ENCODE measurements around the gene NFIB.

Gene NFIB

GRCh38 chr9:14097666-14098415 is 216.1 kb downstream of the NFIB start:
- no peak for DNase-seq (ENCODE audit: low spot score)
- H3K9me3 Mint-ChIP-seq: no peaks in the 10 kb centered on the region
- no peak overlapping the region for H3K4me3 Mint-ChIP-seq
- no peaks in the 10 kb centered on the region for H3K4me1 Mint-ChIP-seq (ENCODE audit: low read depth)
- no peak overlapping the region for H3K27ac Mint-ChIP-seq
- no peaks in the 10 kb centered on the region for H3K36me3 Mint-ChIP-seq (ENCODE audit: low read depth)
- no peaks in the 10 kb centered on the region for H3K27me3 Mint-ChIP-seq (ENCODE audit: low read depth)

GRCh38 chr9:14097215-14097614 is 216.7 kb downstream of the NFIB start:
- DNase-seq (ENCODE audit: low spot score): no peak
- Mint-ChIP-seq H3K27ac (no peak overlapping the region), H3K9me3 (no peaks in the 10 kb centered on the region), H3K27me3 (ENCODE audit: low read depth) (no peaks in the 10 kb centered on the region), H3K36me3 (ENCODE audit: low read depth) (no peaks in the 10 kb centered on the region), H3K4me1 (ENCODE audit: low read depth) (no peaks in the 10 kb centered on the region), H3K4me3 (no peak overlapping the region)

GRCh38 chr9:14096258-14096922 is 217.6 kb downstream of the NFIB start:
- Mint-ChIP-seq H3K27ac (no peak overlapping the region), H3K4me3 (no peak overlapping the region), H3K4me1 (ENCODE audit: low read depth) (no peaks in the 10 kb centered on the region), H3K9me3 (no peaks in the 10 kb centered on the region), H3K27me3 (ENCODE audit: low read depth) (no peaks in the 10 kb centered on the region), H3K36me3 (ENCODE audit: low read depth) (no peaks in the 10 kb centered on the region)
- DNase-seq (ENCODE audit: low spot score): no peak

GRCh38 chr9:14095277-14095676 is 218.7 kb downstream of the NFIB start:
- no peak overlapping the region for H3K27ac Mint-ChIP-seq

DNA sequence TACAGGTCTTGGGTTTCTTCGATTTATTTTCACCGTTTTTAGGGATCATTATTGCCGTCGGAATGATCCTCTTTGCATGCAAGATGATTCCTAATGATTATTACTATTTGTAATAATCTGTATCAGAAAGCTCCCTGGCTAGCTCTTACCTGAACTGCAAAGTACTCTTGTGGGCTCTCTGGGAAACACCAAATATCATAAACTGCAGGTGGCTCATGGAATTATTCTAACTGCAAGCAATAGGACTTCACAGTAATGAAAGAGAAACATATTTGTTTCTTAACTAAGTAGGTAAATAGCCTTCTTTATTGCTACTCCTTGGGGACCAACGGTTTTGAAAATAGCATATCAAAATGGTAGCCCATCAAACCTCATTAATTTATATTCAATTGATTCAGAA is 219.4 kb downstream of the NFIB start:
- Mint-ChIP-seq H3K4me1 (ENCODE audit: low read depth) (no peaks in the 10 kb centered on the region), H3K9me3 (no peaks in the 10 kb centered on the region), H3K27ac (no peak overlapping the region), H3K27me3 (ENCODE audit: low read depth) (no peaks in the 10 kb centered on the region), H3K36me3 (ENCODE audit: low read depth) (no peaks in the 10 kb centered on the region), H3K4me3 (no peak overlapping the region)
- DNase-seq (ENCODE audit: low spot score): no peak

More at GRCh38 chr9:14095277-14095676, 218.7 kb downstream of the NFIB start:
- no peaks in the 10 kb centered on the region for H3K27me3 Mint-ChIP-seq (ENCODE audit: low read depth)
- H3K4me1 Mint-ChIP-seq (ENCODE audit: low read depth): no peaks in the 10 kb centered on the region
- DNase-seq (ENCODE audit: low spot score): no peak
- H3K9me3 Mint-ChIP-seq: no peaks in the 10 kb centered on the region
- no peaks in the 10 kb centered on the region for H3K36me3 Mint-ChIP-seq (ENCODE audit: low read depth)
- no peak overlapping the region for H3K4me3 Mint-ChIP-seq

DNA sequence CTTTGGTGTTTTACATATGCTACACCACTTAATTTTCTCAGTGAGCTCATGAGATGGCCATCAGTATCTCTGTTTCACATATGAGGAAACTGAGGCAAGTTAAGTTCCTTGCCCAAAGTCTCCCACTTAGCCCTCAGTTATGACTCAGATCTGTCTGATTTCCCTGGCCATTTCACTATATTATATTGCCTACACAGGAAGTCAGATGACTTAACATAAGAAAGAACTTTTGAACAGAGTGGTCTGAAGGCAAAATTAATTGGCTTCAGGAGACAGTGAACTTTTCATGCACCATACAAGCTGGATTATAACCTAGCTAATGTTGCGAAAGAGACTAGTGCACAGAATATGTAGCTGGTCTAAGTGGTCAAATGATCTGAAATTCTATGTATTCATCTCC is 221.6 kb downstream of the NFIB start:
- H3K9me3 Mint-ChIP-seq: no peaks in the 10 kb centered on the region
- H3K4me1 Mint-ChIP-seq (ENCODE audit: low read depth): no peaks in the 10 kb centered on the region
- no peak overlapping the region for H3K27ac Mint-ChIP-seq
- H3K36me3 Mint-ChIP-seq (ENCODE audit: low read depth): no peaks in the 10 kb centered on the region
- no peak overlapping the region for H3K4me3 Mint-ChIP-seq
- no peaks in the 10 kb centered on the region for H3K27me3 Mint-ChIP-seq (ENCODE audit: low read depth)
- no peak for DNase-seq (ENCODE audit: low spot score)

- H3K4me3 Mint-ChIP-seq: no peak overlapping the region
- H3K27me3 Mint-ChIP-seq (ENCODE audit: low read depth): no peaks in the 10 kb centered on the region
- H3K9me3 Mint-ChIP-seq: no peaks in the 10 kb centered on the region
- no peaks in the 10 kb centered on the region for H3K36me3 Mint-ChIP-seq (ENCODE audit: low read depth)
- no peak overlapping the region for H3K27ac Mint-ChIP-seq
- DNase-seq (ENCODE audit: low spot score): no peak
- no peaks in the 10 kb centered on the region for H3K4me1 Mint-ChIP-seq (ENCODE audit: low read depth)
Observed at GRCh38 chr9:14089051-14089803, 224.7 kb downstream of the NFIB start.

DNA sequence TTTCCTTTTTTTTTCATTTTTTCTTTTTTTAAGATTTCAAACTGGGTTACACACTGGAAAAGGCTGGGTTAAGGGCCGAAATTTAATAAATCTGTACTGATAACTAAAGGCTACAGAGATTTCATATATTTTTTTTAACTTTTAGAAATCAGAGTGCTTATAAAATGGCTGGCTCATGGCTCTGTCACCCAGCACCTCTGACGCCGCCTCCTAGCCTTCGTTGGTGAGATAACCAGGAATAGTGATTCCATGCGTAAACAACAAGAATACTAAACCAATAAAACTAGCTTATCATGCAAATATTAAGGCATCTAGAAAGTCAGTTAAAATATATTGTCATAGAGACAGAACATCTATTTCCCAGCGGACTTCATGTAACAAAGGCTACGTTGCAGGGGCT is 226.4 kb downstream of the NFIB start:
- H3K36me3 Mint-ChIP-seq (ENCODE audit: low read depth): no peaks in the 10 kb centered on the region
- DNase-seq (ENCODE audit: low spot score): no peak
- H3K27me3 Mint-ChIP-seq (ENCODE audit: low read depth): no peaks in the 10 kb centered on the region
- no peaks in the 10 kb centered on the region for H3K4me1 Mint-ChIP-seq (ENCODE audit: low read depth)
- H3K9me3 Mint-ChIP-seq: no peaks in the 10 kb centered on the region
- H3K27ac Mint-ChIP-seq: no peak overlapping the region
- H3K4me3 Mint-ChIP-seq: no peak overlapping the region

- H3K4me3 Mint-ChIP-seq: no peak overlapping the region
- H3K27ac Mint-ChIP-seq: no peak overlapping the region
- H3K36me3 Mint-ChIP-seq (ENCODE audit: low read depth): no peaks in the 10 kb centered on the region
- H3K4me1 Mint-ChIP-seq (ENCODE audit: low read depth): no peaks in the 10 kb centered on the region
- DNase-seq (ENCODE audit: low spot score): no peak
- H3K9me3 Mint-ChIP-seq: no peaks in the 10 kb centered on the region
- H3K27me3 Mint-ChIP-seq (ENCODE audit: low read depth): no peaks in the 10 kb centered on the region
Observed at GRCh38 chr9:14086495-14086894, 227.4 kb downstream of the NFIB start.

GRCh38 chr9:14085810-14086209 is 228.1 kb downstream of the NFIB start:
- Mint-ChIP-seq H3K27ac (no peak overlapping the region), H3K4me3 (no peak overlapping the region), H3K4me1 (ENCODE audit: low read depth) (no peaks in the 10 kb centered on the region), H3K9me3 (no peaks in the 10 kb centered on the region), H3K36me3 (ENCODE audit: low read depth) (no peaks in the 10 kb centered on the region), H3K27me3 (ENCODE audit: low read depth) (no peaks in the 10 kb centered on the region)
- no peak for DNase-seq (ENCODE audit: low spot score)

GRCh38 chr9:14084867-14085266 is 229.1 kb downstream of the NFIB start:
- no peaks in the 10 kb centered on the region for H3K27me3 Mint-ChIP-seq (ENCODE audit: low read depth)
- no peaks in the 10 kb centered on the region for H3K4me1 Mint-ChIP-seq (ENCODE audit: low read depth)
- no peak for DNase-seq (ENCODE audit: low spot score)
- H3K36me3 Mint-ChIP-seq (ENCODE audit: low read depth): no peaks in the 10 kb centered on the region
- no peaks in the 10 kb centered on the region for H3K9me3 Mint-ChIP-seq
- H3K27ac Mint-ChIP-seq: no peak overlapping the region
- no peak overlapping the region for H3K4me3 Mint-ChIP-seq

DNA sequence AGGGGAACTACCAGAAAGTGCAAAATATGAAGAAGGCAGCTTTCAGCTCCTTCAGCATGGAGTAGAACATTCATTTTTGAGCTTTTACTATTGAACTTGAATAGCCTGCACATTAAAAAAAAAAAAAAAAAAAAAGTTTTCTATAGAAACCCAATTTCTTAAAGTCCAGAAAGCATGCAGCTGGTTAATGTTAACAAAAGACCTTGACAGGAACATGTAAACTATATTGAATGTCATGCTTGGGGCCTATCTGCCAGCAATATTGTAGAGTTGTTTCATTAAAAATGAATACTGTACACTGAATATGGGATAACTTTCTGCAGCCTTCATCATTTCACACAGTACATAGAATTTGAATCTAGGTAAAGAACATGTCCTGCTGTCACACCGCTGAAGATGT is 230.6 kb downstream of the NFIB start:
- H3K4me1 Mint-ChIP-seq (ENCODE audit: low read depth): no peaks in the 10 kb centered on the region
- no peak for DNase-seq (ENCODE audit: low spot score)
- no peak overlapping the region for H3K4me3 Mint-ChIP-seq
- no peaks in the 10 kb centered on the region for H3K9me3 Mint-ChIP-seq
- H3K27me3 Mint-ChIP-seq (ENCODE audit: low read depth): no peaks in the 10 kb centered on the region
- H3K27ac Mint-ChIP-seq: no peak overlapping the region
- no peaks in the 10 kb centered on the region for H3K36me3 Mint-ChIP-seq (ENCODE audit: low read depth)

GRCh38 chr9:14082732-14083131 is 231.2 kb downstream of the NFIB start:
- Mint-ChIP-seq H3K27me3 (ENCODE audit: low read depth) (no peaks in the 10 kb centered on the region), H3K27ac (no peak overlapping the region), H3K36me3 (ENCODE audit: low read depth) (no peaks in the 10 kb centered on the region), H3K4me1 (ENCODE audit: low read depth) (no peaks in the 10 kb centered on the region), H3K9me3 (no peaks in the 10 kb centered on the region), H3K4me3 (no peak overlapping the region)
- no peak for DNase-seq (ENCODE audit: low spot score)

DNA sequence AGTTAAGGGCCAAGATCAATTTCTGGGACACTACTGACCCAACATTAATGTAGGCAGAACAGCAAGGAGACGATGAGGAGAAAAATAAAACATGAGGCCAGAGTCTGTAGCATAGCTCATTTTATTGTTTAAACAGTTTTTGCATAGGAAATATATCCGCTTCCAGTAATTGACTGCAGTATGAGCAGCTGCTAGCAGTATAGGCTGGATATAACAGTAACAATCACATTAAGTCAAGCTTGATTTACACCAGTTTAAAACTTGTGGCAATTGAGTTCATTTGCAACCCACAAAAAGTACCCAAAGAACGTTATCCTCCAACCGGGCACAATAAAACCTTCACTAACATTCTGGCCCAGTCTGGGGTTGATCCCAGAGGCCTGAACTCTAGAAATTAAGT is 232.2 kb downstream of the NFIB start:
- H3K27ac Mint-ChIP-seq: no peak overlapping the region
- no peak for DNase-seq (ENCODE audit: low spot score)
- no peaks in the 10 kb centered on the region for H3K27me3 Mint-ChIP-seq (ENCODE audit: low read depth)
- no peaks in the 10 kb centered on the region for H3K4me1 Mint-ChIP-seq (ENCODE audit: low read depth)
- no peak overlapping the region for H3K4me3 Mint-ChIP-seq
- H3K9me3 Mint-ChIP-seq: no peaks in the 10 kb centered on the region
- H3K36me3 Mint-ChIP-seq (ENCODE audit: low read depth): no peaks in the 10 kb centered on the region
